Raji (cell line): ENCODE data around the gene PGRMC1.

ENCODE experiments used
- POLR2A ChIP-seq: IDR thresholded peaks from 2 replicates; pipeline ENCODE4 v1.6.1; 2011; ENCODE audit warnings: low read depth, low read length, control low read depth; ENCODE audit not compliant: insufficient read depth

The PGRMC1 gene

GRCh38 chrX:119288890-119289393, 52.9 kb downstream of the PGRMC1 start:
- no peak for TF ChIP-seq POLR2A

DNA sequence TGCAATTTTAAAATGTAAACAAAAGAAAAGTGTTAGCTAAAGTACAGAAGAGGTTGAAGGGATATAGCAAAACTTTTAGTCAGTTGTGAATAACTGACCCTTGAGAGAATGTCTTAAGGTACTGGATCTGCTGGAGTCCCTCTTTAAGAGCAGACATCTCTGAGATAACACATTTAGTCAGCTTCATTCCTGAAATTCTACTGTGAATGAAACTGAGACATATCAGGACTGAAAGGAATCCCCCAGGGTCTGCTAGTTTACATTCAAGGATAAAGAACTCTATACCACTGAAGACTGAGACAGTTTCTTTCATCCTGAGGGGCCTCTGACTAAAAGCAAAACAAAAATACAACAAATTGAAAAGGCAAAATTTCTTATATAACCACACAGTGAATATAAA, 54.4 kb downstream of the PGRMC1 start:
- no peak for TF ChIP-seq POLR2A

DNA sequence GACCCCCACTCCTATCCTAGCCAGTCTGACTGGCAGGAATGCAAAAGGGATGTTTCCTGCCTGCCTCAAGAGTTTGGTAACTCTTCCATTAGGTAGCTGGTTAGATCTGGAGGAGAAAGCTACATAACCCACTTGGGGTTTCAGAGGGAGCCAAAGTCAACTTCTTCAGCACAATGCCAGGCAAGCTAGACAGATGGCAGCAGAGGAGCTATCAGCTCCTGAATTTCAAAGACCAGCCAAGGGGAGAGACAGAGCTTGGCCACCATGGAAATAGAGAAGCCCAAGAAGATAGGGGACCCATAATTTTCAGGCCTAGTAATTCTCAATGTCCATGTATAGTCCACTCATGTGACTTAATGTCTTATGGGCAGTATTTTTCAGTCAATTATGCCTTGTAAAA, 56.4 kb downstream of the PGRMC1 start:
- TF ChIP-seq POLR2A, result no peak
